GM21367 (cell line): ENCODE results near the gene C13orf42.

ENCODE experiments used
- ATAC-seq: cut with Tn5 transposase; IDR thresholded peaks from one replicate; pipeline ENCODE4 v1.9.1; 2021; ENCODE audit not compliant: unreplicated experiment

Gene C13orf42

DNA sequence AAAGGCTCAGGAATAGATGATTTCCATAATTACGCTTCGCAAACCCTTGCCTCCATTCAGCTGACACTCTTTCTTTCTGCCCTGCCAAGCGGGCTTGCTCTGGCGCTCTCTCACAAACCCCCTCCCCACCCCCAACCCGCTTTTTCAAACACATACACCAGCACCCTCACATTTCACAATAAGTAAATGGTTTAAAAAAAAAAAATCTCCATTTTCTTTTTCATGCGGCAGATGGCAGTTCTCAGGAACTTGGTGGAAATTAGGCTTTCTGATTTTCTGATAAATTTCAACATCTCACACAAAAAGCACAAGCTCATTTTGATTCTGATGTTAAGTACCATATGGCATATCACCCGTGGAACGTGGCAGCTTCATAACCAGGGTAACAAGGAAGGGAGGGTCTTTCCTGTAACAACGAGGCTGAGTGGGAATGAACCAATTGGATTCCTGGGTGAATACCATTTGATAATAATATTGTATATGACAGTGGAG is 43.8 kb downstream of the C13orf42 start:
- ATAC-seq, result no peak

DNA sequence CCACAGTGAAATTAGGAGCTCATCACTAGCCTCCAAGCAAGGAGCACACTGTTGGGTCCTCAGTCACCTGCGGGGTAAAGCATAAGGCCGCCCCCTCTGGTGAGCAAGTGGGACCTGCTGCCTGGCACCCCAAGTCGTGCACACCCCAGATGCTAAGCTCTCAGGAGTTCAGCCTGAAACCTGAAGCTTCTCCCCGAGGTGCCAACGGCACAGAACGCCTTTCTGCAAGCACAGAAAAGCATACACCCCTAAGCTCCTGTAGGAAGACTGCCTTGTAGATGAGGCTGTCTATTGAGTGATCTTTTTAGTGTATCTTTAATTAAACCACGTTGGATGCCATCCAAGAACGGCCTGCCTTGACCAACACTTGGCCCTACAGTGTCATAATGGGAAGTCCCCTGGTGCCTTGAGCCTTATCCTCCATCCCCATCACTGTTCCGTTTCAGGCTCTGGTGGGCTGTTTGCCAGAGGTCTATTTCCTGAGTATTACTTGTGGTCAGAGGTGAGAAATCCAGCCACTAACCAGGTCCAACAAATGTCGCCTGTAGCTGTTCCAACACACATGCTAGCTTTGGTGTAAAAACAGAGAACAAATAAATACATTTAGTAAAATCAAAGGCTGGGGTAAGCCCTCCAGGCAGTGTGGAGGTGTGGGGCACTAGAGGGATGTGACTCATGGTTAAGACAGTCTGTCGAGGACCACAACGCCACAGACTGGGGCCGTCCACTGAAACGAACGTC is 44.8 kb downstream of the C13orf42 start:
- ATAC-seq, result no peak

DNA sequence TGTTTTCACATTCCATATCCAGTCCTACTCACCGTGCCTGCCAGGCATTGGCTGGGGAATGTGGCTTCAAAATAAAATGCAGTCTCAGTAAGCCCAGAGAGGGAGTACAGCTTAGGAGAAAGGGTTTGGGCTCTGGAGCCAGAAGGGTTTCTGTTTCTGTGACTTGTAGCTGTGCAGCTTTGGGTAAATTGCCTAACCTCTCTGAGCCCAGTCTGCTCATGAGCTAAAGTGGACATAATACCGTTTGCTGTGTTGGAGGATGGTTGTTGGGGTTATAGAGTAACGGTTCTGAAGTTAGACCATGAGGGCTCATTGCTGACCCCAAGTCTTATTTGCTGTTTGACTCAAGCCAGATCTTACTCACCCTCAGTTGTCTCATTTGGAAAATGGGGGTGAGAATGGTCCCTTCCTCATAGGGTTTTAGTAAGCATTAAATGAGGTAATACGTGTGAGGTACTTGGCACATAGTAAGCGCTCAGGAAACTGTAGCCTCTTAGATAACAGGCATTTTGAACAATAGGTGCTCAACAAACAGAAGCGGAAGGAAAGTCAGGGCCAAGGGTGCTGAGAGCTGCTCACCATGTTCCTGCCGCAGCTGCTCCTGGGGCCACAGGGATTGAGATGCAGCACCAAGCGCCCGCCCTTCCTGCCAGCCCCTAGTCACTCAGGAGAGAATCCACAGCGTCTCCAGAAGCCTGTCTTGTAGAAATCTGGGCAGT is 45.5 kb downstream of the C13orf42 start:
- ATAC-seq, result no peak

DNA sequence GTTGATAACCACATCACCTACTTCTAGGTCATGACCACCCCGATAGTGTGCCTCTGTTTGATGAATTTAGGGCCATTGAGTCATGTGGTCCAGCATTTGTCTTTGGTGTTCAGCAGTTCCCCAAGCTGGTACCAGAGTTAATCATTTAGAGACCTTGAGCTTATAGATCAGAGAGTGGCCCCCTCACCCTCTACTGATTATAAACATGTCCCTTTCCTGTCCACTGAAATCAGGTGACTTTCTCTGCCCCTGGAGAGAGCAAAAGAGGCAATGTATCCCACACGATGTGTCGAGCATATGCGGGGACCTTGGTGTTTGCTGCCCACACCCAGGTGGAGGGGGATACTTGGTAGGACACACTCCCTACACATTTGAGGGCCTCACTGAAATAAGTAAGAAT is 46.3 kb downstream of the C13orf42 start:
- ATAC-seq, result no peak

DNA sequence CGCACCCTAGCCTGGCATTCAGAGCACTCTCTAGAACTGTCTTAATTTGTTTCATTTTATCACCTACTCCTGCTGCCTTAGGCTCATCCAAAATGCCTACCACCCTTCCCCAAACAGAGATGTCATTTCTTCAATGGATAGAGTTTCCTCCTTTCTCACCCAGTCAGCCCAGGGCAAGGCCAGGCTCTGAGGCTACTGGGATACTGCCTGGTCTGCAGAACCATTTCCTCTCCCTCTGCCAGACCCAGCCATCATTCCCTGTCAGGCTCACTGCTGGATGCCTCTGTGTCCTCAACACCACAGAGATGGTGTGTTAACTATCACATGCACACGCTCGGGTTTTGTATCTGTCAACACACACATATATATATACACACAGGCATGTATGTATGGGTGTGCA is 47.2 kb downstream of the C13orf42 start:
- ATAC-seq, result no peak

DNA sequence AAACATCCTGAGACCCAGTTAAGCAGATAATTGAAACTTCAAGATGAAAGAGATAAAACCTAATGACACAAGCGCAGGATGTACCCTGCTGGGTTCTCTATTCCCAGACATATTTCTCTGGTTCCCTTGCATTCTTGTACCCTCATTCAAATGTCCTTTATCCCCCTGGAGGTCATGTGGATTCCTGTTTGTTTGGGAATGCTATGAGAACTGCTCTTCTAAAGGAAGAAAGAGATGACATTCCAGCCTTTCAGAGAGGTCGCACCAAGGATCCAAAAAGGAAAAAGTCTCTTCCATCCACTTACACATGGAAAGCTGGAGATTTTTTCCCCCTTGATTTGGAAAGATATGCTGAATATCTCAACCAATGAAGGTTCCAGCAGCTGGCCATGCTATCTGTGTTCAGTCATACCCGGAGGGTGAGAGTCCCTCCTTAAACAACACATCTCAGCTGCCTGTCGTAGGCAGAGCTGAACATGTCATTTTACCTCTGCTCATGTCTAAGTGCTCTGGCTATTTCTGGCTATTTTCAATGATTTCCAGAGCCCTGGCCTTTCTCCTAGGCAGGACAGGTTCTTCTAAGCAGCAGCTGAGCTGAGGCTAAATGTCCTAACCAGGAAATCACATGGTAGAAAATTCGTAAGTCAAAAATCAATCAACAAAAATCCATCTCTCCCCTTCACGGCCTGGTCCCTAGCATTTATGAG is 52.5 kb downstream of the C13orf42 start:
- no peak for ATAC-seq

DNA sequence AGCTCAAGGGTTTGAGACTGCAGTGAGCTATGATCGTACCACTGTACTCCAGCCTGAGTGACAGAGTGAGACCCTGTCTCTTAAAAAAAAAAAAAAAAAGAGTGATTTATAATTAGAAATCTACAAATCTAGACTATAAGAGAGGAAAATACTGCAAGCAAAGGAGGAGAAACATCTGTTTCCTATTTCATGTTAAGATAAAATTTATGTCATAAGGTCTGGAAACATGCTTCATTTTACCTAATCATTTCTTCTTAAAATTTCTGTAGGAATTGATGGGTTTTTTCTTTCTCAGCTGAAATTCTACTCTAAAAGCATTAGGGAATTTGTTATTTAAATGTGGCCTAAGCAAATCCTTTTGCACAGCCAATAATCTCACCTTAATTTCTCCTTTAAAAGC is 53.2 kb downstream of the C13orf42 start:
- ATAC-seq, result no peak

DNA sequence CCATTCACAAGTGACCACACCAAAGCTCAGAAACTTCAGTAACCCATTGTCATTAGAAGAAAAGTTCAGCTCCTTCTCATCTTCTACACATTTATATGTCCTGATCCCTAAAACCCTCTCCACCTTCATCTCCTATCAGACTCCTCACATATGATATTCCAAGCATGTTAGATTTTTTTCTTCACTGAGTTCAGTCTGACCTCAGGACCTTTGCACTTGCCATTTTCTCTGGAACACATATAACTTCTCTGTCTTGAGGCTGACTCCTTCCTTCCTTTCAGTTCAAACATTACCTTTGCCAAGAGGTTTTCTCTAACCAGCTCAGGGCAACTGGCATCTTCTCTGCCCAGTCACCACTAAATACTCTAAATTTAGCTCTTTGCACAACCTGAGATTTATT is 54.1 kb downstream of the C13orf42 start:
- ATAC-seq, result no peak

DNA sequence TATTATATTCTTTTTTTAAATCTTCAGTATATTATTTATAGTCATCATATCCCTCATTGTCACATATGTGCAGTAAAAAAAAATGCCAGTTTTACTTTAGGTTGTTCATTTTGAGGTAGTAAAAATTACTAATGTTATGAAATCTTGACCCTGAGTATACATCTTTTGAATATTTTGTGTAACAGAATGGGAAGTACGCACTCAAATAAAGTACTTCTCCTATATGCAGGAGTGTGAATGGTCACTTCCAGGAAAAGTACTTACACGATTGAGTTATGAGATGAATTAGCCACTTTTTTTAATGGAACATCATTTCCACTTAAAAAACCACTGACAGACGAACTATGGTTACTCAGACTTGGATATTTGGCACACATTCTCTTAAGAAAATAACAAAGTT is 58.5 kb downstream of the C13orf42 start:
- no peak for ATAC-seq

DNA sequence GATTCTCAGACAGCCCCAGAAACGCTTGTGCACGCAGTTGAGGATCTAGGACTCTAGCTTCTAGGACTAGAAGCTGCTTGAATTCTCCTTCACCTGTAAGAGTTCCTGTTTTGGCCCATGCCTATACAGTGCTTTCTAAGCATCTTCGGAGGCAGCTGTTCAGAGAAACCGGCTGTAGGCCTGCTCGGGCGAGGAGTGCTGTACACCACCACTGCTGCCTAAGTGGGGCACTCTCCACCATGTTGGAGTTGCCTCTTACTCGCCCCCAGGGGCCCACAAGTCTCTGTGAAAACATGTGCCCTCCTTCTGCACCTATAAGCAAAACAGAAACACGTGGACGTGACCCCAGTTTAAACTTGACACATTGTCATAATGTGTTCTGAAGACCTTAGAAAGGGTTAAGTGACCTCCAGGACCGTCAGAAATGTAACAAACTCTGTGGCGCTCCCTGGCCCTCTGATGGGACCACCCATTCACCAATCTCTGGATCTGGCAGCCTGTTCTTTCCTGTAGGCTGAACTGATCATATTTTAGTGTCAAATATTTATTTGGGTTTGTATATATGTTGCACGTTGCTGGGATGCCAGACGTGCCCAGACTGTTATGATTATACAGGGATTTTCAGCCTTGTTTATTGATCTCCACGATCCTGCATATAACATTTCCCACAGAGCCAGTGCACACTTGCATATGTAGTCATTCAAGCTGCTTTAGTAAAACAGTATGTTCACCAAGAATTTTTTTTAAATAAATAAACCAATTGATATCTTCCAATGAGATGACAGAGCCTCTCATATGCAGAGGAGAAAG is 60.8 kb downstream of the C13orf42 start:
- no peak for ATAC-seq

DNA sequence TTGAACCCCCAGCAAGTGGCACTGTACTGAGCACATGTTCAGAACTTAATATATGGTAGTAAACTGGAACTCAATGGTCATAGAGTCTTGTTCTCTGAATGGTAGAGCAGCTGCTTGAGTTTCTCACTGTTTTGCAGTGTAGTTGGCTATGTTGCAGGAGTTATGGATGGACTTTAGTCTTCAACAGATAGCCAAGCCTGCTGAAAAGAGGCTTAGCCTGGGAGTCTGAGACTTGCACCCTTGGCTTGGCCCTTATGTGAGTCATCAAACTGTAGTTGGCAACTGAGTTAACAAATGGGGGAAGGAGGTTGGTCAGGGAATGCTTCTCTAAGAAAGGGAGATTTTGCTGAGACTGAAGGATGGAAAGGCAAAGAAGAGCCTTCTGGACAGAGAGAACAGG is 62.5 kb downstream of the C13orf42 start:
- ATAC-seq, result no peak

DNA sequence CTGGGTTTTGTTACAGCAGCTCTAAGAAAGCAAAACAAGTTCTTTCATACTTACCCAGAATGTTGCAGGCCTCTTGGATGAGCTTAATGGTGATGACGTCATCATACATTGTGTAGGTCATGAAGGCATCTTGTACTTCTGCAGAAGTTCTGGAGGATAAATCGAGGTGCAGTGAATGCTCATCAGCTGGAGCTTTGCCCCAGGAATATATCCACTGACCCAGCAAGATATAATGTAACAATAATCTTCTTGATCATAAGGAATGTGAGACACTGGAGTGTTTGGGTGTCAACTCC is 63.0 kb downstream of the C13orf42 start:
- ATAC-seq, result no peak

DNA sequence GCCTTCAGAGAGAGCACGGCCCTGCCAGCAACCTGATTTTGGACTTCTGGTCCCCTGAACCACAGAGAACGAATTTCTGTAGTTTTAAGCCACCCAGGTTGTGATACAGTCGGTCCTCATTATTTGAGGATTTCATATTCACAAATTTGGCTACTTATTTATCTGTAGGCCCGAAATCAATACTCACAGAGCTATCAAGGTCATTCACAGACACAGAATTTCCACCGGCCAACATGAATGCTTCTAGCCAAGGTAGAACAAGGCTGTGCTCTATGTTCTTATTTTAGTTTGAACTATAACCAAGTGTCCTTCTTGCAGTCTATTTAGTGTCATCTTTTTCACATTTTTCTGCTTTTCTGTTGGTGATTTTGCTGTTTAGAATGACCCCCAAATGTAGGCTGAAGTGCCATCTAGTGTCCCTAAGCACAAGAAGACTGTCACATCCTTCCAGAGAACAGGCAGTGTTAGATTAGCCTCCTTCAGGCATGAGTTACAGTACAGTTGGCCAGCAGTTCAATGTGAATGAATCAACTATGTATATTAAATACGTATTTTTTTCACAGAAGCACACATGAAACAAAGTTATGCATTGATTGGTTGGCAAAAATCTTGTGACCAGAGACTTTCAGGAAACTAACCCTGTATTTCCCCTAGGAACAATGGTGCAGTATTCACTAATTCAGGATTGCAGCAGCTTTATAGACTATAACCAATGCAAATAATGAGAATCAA is 63.5 kb downstream of the C13orf42 start:
- ATAC-seq, result no peak

DNA sequence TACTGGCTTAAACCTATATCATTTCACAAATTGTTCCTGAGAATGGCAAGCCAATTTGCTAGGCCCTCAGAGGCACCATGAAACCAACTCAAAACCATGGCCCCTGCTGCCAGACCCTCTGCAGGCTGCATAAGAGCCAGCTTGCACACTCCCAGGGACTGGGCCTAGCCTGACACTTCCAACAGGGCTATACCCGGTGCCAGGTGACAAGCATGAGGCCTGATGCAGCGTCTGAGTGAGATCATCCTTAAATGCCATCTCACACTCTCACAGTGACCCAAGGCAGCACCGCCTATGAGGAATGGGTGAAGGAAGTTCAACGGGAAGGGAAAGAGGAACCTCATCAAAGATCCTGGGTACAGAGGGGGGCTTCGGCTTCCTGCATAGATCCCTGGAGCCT is 65.6 kb downstream of the C13orf42 start:
- ATAC-seq, result no peak

DNA sequence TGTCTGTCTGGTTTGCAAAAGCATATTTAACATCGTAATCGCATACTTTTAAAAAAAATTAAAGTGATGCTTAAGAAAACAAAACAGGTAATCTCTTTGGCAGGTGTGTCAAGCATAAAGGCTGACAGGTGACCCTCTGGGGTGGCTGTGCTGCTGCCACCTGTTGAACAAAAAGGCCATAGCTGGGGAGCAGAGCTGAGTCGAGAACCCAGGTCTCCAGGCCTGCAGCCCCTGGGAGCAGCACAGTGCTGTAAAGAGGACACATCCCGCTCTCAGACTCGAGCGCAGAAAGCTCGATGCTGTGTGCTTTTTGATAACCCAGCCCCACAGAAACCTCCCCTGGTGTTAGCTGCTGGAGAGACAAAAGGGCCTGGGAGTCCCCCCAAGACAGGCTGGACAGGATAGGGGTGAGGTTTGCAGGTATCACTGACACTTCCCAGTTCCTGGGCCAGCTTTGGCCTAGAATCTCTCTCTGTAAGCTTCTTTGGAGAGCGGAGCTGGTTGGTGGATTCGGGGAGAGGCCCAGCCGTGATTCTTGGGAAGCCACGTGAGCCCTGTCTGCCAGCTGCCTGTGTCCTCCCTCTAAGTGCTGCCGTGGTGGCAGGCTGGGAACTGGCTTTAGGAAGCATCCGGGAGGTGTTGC is 66.9 kb downstream of the C13orf42 start:
- ATAC-seq, result no peak

DNA sequence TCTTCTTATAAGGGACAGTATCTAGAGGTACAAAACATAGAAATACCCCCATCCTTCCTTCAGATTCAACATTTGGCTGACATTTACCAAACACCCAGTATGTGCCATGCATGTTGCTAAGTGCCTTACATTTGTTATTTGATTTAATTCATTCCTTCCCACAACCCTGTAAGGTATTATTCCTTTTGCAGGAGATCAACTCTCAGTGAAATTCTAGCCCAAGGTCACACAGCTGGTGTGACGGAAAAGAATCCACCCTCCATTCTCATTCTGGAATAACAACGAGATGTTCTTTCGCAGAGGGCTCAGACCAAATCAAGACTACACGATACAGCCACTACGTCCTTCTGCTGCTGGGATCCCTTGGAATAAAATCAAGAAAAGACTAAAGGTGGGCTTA is 67.8 kb downstream of the C13orf42 start:
- ATAC-seq, result no peak

DNA sequence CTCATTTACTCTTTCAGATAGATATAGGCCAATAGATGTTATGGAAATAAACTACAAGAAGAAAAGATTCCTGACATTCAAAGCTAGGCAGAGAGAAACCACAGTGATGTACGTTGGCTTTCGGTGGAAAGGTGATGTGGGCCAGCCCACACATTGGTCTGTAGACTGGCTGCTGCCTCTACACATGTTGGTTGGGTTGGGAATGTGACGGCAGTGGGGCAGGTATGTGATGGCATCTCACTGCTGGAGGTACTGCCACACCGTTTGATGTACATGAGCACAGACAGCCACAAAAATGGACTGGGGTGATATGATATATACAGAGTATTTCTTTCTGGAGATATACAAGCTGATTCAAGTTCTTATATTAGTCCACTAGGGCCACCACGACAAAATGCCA is 69.4 kb downstream of the C13orf42 start:
- no peak for ATAC-seq

DNA sequence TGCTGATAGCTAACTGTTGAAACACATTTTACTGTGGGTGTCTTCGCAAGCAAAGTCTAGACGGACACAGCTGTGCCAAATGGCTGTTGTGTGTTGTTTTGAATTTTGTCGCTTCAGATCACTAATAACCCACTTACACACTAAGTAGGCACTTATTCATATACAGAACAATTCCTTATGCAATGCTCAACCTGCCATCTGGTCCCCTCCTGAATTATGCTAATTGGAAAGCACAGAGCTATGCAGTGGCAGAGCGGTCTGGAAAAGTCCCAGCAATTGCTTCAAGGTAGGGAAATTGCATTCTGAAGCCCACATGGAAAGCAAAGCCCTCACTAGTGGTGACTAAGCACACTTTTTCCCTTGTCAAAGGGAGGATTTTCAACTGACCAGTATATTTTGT is 69.9 kb downstream of the C13orf42 start:
- ATAC-seq, result no peak

DNA sequence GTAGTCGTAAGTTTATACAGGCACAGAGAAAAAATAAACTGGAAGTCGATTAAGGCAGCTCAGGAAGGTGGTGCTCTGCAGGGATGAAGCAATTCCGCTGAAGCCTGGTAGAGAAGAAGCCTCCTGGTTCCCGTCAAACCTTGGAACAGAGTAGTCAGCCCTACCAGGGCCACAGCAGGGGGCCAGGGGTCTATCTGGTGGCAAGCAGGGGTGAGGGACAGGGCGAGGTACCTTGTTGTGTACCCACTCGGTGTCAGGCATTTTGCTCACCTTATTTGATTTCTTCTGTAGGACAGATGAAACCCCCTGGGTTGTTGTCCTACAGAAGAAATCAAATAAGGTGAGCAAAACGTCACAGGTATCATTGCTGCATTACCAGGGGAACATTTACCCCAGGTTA is 70.6 kb downstream of the C13orf42 start:
- no peak for ATAC-seq

DNA sequence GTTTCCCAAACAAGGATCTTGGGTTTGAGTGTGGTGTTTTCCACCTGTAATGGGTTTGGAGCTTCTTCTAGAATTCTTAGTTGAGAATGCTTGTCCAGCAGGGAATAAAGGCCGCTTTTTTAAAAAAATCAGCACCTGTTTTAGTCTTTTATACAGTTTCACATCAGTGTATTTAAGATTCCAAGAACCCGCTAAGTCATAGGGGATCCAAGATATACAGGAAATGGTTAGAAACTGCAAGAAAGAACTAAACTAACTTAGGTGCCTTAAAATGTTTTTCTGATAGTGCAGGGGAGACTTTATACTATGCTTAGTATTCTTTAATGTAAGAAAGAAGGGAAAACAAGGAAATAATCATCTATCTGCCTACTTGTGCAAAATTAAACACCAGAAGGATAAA is 74.7 kb downstream of the C13orf42 start:
- ATAC-seq, result no peak
